Stimulated activated CD8-positive, alpha-beta memory T cell treated with anti-CD3 and anti-CD28 coated beads, Interleukin-12 subunit alpha, Interleukin-12 subunit beta, amount 100 ng/mL, for 4 hours (primary cell): Measurements from ENCODE around the gene PDX1.

Experiments
- DNase-seq: peaks from one replicate; pipeline ENCODE4 v3.0.0-alpha.2; 2020; ENCODE audit warnings: low read depth

PDX1 gene

GRCh38 chr13:27919934-27920676 lies at the start of gene PDX1:
TSS of gene PDX1 (plus strand) at chr13:27920000. CDS start at chr13:27920139, 139 bp downstream.
- no peak for DNase-seq

- no peak for DNase-seq
These were observed 41.5 kb upstream of the PDX1 start for GRCh38 chr13:27878274-27878673.

DNA sequence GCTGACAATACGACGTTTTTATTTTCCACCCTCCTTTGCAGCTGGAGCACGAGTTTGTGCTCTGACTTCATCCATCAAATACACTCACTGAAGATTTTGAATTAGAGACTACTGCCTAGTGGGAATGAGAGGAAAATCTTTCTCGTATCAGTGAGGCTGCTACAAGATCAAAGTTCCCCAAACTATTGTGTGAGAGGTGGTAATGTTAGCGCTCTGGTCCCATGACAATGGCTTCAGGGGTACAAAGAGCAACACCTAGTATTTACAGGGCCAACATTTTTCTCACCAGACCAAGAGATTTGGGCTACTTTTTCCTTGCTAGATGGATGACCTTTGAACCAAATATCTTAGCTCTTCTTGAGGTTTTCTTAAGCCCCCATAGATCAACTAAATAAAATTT lies 30.3 kb upstream of the PDX1 start:
- no peak for DNase-seq

DNA sequence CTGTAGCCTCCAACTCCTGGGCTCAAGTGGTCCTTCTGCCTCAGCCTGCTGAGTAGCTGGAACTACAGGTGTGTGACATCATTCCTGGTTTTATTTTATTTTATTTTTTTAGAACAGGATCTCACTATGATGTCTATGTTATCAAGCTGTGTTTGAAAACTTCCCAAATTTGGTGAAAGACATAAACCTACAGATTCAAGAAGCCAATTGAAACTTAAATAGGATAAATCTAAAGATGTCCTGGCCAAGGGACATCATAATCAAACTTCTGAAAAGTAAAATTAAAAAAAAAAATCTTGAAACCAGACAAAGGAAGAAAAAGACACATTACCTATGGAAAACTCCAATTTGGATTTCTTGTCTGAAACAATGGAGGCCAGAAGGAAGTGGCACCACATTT lies 23.1 kb upstream of the PDX1 start:
- no peak for DNase-seq

- no peak for DNase-seq
These were observed 15.1 kb upstream of the PDX1 start for GRCh38 chr13:27904719-27905118.

GRCh38 chr13:27905650-27906049 lies 14.2 kb upstream of the PDX1 start:
- no peak for DNase-seq

DNA sequence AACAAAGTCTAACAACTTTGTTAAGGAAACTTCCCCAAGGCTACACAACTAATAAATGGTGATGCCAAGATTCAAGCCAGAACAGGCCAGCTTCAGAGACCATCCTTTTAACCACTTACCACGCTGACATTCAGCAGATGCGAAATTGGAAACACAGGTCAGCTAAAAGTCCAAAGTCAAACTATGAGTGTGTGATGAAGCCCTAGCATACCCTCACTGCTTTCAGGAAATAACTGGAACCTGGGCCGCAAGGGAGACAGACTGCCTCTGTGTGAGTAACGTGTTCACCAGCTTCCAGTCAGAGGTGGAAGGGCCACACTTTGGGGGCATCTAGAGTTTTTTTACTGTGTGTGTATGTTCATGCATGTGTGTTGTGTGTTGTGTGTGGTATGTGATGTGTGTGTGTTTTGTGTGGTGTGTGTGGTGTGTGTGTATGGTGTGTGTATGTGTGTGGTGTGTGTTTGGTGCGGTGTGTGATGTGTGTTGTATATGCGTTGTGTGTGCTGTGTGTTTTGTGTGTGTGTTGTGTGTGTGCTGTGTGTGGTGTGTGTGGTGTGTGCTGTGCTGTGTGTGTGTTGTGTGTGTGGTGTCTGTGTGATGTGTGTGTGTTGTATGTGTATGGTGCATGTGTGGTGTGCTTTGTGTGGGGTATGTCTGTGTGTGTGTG lies 12.5 kb upstream of the PDX1 start:
- no peak for DNase-seq

DNA sequence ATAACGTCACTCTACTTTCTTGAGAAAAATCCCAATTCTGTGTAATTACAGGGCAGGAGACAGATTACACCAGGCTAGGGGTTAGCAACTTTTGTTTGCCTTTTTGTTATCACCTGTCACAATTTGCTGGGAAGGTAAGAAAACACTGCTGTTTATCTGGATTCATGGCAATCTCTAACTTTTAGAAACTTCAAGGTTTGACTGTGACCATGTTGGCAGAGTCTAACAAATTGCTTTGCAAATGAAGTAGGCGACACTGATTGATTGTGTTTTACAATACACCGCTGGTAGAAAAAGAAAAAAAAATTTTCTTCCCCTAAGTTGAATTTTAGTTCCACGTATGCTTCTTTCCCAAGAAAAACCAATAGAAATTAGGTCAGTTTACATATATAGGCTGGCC lies 10.4 kb upstream of the PDX1 start:
- no peak for DNase-seq

DNA sequence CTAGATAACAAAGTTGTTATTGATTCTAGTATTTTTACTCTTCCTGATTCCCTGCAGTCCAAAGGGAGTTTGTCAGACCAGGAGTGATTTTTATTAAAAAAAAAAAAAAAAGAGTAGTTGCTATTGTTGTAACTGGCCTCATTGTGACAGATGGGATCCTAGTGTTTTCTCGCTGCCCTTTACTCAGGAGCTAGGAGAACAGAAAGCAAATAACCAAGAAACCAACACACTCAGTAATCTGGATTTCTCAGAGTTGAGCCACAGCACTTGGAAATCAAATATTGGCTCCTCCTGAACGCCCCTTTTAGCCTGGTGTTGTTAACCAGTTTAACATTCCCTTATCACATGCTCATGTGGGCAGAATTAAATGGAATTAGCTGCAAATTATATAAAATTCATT lies 8.3 kb upstream of the PDX1 start:
- DNase-seq = no peak

DNA sequence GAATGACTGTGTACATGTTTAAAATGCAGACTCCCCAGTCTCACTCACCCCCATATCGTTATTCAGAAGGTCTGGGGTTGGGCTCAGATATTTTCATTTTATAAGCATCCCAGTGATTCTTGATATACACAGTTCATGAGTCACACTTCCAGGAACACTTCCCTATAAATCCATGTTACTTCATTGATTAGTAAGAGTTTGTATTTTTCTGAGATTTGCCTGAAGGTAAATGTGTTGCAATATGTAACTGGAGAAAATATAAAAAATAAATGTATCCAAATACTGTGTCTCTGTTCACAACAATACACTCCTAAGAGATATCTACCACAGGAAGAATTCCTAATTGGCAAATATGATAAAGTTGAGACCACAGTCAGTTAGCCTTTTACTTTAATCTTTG lies 6.6 kb upstream of the PDX1 start:
- no peak for DNase-seq

DNA sequence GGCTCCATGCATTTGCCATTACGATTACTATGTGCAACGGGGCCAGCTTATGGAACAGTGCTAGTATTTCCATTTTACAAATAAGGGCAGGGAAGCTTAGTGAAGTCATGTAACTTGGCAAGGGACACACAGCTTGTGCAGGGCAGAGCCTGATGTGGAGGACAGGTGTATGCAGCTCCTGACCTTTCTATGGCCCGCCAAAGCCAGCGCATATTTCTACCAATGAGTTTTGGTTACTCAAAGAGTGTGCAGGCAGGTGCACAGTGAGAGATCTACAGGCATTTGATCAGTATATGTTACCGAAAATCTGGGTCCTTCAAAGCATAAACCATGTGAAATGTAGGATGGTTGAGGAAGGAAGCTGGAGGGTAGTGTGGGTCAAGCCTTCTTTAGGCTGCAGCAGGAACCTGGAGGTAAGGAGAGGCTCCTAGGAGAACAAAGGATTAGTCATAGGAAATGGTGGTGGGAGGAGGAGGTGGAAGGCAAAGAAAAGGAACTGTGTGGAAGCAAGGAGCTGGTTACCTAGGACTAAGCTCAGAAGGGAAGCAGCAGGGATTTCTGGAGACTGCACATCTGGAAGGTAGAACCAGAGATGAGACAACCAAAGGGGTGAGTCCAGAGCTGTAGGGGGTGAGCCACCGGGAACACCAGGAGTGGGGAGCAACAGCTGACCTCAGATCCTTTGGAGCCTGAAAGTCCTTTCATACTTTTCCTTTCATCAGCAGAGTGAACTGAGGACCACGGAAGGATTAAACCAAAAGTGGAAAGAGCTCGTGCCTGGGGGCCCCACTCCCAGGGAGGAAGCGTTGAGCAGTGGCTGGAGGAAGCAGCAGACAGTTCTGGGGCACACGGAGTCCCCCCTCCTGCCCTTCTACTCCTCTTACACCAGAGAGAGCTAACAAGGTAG lies 4.2 kb upstream of the PDX1 start:
- DNase-seq = no peak

- DNase-seq = no peak
These were observed 2.5 kb upstream of the PDX1 start for GRCh38 chr13:27917121-27917947.

DNA sequence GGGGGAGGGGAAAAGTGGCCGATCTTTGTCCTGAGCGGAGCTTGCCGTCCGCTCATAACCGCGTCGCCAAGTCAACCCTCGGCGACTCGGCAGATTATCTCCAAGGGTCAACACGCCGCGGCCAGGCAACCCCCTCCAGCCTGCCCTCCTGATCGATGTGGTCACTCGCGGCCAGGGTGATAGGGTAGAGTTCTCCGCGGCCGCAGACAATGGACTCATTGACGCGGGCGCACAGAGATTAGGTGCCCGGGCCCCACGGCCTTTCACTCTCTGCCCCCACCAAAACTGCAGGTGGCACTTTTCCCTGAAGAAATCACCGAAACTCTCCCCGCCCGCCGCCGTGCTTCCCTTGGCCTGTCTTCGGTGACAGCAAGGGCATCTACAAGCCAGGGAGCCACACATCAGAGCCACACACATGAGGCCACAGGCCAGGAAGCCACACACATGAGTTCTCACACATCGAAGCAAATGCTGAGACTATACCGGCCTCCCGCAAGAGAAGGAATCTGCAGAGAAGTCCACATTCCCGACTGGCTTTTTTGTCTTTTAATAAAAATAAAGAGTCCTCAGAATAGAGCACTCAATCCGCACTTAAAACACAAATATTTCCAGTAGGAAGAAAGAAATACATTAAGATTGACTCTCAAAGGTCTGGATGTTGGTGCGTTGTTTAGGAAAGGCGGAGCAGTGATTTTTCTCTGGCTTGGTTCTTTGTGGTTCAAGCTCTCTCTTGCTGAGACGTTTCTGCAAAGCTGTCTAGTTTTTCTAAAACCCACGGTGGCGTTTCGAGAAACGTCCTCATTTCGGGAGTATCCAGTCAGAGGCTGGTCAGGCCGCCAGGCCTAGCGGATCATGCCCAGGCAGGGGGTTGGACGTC lies 1.5 kb upstream of the PDX1 start:
- no peak for DNase-seq

DNA sequence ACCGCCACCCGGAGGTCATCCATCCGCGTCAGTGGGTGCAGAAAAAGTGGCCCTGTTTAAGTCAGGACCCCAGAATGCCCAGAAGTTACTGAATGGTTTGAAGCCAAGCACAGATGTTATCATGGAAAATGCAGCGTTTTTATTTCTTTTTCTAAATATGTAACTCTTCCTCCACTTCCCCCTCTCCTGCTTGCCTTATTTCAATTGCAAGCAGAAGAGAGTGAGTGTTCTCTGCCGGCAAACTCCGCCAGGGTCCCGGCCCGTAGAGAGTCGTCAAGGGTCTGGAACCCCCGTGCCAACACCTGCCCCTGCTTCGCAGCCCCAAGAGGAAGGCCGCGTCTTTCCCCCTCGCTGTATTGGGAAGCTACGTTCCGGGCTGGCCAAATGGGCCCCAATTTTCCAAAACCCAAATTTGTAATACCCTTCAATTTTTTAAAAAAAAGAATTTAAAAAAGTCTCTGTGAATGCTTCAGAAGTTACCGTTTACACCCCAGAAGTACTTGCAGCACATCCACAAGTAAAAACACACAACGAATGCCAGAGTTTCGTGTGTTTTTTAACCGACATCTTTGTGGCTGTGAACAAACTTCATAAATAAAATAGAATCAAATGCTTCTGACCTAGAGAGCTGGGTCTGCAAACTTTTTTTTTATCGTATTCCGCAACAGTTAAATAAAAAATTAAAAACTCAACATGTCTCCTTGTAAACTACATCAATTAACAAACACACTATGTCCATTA lies 712 bp upstream of the PDX1 start:
- no peak for DNase-seq

DNA sequence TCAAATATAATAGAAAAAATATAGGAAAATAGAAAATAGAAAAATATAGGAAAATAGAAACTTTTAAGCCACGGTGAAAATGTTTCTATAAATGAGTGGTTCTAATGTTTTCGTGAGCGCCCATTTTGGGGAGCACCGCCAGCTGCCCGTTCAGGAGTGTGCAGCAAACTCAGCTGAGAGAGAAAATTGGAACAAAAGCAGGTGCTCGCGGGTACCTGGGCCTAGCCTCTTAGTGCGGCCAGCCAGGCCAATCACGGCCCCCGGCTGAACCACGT lies 204 bp upstream of the PDX1 start:
- DNase-seq = no peak

DNA sequence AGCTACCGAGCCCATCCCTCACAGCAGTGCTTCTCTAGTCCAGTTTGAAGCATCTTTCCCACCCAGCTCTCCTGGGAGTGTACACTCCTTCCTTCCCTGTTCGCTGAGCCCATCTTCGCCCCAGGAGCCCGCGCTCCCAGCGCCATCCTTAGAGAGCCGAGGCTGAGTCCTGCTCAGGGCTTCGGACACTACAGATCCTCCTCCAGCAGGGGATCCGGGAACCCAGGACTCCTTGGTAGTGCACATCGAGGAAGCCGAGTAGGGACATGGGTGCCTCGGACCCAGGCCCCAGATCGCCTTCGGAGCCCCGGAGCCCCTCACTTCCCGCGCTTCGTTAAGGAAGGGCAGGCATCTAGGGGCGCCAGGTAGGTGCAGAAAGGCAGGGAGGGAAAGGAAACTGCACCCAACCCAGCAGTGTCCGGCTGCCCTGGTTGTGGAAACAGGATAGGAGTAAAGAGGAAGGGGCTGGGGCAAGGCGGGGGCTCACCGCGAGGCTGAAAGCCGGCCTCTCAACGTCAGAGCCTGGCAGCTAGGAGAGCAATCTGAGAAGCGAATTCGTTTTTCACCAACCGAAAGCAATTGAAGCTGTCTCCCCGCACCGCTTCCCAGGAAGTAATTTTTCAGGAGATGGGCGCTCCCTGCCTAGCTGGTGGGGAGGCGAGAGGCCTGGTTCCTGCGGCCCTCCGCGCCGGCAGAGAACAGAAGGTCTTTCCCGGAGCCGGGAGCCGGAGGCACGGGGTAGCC lies 1.0 kb downstream of the PDX1 start:
- DNase-seq = no peak

- no peak for DNase-seq
These were observed 1.7 kb downstream of the PDX1 start for GRCh38 chr13:27921421-27921960.

DNA sequence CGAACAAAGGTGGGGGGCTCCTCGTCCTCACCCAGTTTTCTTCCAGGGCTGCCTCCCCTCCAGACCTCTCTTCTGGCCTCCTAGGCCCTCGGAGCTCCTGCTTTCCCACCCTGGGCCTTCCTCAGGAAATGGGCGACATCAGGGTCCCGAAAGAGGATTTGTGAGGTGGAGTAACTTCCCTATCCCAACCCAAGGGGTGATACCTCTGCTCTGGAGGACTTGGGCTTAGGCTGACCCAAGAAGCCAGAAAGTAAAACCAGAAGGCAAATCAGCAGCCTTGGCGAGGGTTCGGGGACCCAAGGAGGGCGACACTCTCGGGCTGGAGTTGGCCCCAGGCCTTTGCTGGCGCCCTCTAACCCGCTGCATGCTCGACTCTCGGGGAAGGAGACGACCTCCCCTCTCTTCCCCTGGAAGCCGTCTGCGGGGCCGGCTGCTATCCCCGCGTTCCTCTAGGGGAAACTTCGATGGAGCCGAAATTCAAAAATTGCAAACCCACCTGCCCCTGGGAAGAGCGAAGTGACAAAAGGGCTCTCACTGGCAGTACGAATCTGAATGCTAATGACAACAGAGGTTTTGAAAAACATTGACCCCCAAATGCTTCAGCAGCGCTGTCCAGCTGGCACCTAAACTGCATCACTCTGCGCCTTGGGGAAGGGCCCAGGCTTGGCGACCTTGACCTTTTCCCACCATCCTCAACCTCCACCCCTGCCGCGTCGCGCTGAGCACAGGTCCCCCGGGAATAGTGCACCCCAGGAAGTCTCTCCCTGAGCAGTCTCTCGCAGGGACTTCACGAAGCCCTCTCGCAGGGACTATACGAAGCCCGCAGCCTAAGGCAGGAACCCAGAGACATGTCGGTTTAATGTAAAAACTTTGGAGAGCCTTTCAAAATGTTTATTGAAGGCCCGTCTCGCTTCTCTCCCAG lies 2.4 kb downstream of the PDX1 start:
- DNase-seq = no peak
